HepG2 (cell line): ENCODE data around the gene BPIFB4. TPM values are rescaled to one million over a fixed set of nuclear protein-coding genes. Genes with fewer than 3 reads are reported as not detected.
A peak's percentile ranks its signal among the peaks of the same experiment; 100 is the strongest.

Experiments used
- ATAD3A ChIP-seq: sonication (generic); formaldehyde crosslinking; IDR thresholded peaks from 2 replicates; pipeline ENCODE4 v1.4.0; 2020; ENCODE audit warnings: missing genetic modification reagents
- FOXK2 ChIP-seq: fragments of 450-650 bp; IDR thresholded peaks from 2 replicates; pipeline ENCODE4 v1.6.1; 2016
- HNF4A ChIP-seq: sonication (generic); formaldehyde crosslinking; IDR thresholded peaks from 2 replicates; pipeline ENCODE4 v1.4.0; 2020; ENCODE audit warnings: missing genetic modification reagents
- IRF2 ChIP-seq: IDR thresholded peaks from 2 replicates; pipeline ENCODE4 v1.6.1; 2018; ENCODE audit warnings: missing genetic modification reagents, missing compliant biosample characterization
- MAZ ChIP-seq, 2 experiments: sonication (generic) in 1 of 2; formaldehyde crosslinking in 1 of 2; IDR thresholded peaks; 2 replicates each; pipeline versions ENCODE4 v1.5.0 to v1.6.1; 2012 to 2020; ENCODE audit warnings: low read depth in 2 of 2, mild to moderate bottlenecking in 2 of 2, borderline replicate concordance in 1 of 2, improper control_type of control experiment in 1 of 2, low read length in 1 of 2, missing genetic modification reagents in 1 of 2, moderate library complexity in 1 of 2
- MBNL3 ChIP-seq: fragments of 250-450 bp; sonication (Bioruptor Pico); conservative IDR thresholded peaks from 2 replicates; pipeline ENCODE4 v1.8.0; 2022; ENCODE audit warnings: mild to moderate bottlenecking, inconsistent platforms
- RBFOX2 ChIP-seq: fragments of 200-400 bp; formaldehyde crosslinking; IDR thresholded peaks from 2 replicates; pipeline ENCODE4 v1.6.1; 2017; ENCODE audit warnings: low read depth, mild to moderate bottlenecking, low read length
- RBM22 ChIP-seq: fragments of 200-400 bp; formaldehyde crosslinking; optimal IDR thresholded peaks from 2 replicates; pipeline ENCODE3; 2017; ENCODE audit warnings: mild to moderate bottlenecking, low read length, moderate library complexity
- SSRP1 ChIP-seq: IDR thresholded peaks from 2 replicates; pipeline ENCODE4 v1.6.1; 2016; ENCODE audit warnings: control low read depth
- STAT5B ChIP-seq: sonication (generic); formaldehyde crosslinking; IDR thresholded peaks from 2 replicates; pipeline ENCODE4 v1.4.0; 2020; ENCODE audit warnings: missing genetic modification reagents
- TAF15 ChIP-seq: fragments of 200-400 bp; formaldehyde crosslinking; IDR thresholded peaks from one replicate; pipeline ENCODE4 v1.6.1; 2018; ENCODE audit warnings: mild to moderate bottlenecking, low read depth, low read length; ENCODE audit not compliant: poor library complexity, severe bottlenecking
- ZFP82 ChIP-seq: sonication (generic); formaldehyde crosslinking; IDR thresholded peaks from 2 replicates; pipeline ENCODE4 v1.5.1; 2020; ENCODE audit warnings: mild to moderate bottlenecking, missing genetic modification reagents, borderline replicate concordance
- ZNF121 ChIP-seq: sonication (generic); formaldehyde crosslinking; IDR thresholded peaks from 2 replicates; pipeline ENCODE4 v1.5.0; 2020; ENCODE audit warnings: mild to moderate bottlenecking, missing genetic modification reagents
- ZNF33B ChIP-seq: sonication (generic); formaldehyde crosslinking; IDR thresholded peaks from 2 replicates; pipeline ENCODE4 v1.5.1; 2020; ENCODE audit warnings: mild to moderate bottlenecking, missing genetic modification reagents
- ZNF44 ChIP-seq: sonication (generic); formaldehyde crosslinking; IDR thresholded peaks from 2 replicates; pipeline ENCODE4 v1.5.1; 2020; ENCODE audit warnings: mild to moderate bottlenecking, missing genetic modification reagents
- ZNF552 ChIP-seq: sonication (generic); formaldehyde crosslinking; IDR thresholded peaks from 2 replicates; pipeline ENCODE4 v1.9.0; 2022; ENCODE audit warnings: missing genetic modification reagents, mild to moderate bottlenecking, borderline replicate concordance
- ZNF576 ChIP-seq: sonication (generic); formaldehyde crosslinking; IDR thresholded peaks from 2 replicates; pipeline ENCODE4 v1.4.0; 2020; ENCODE audit warnings: mild to moderate bottlenecking, missing genetic modification reagents
- ZNF589 ChIP-seq: sonication (generic); formaldehyde crosslinking; conservative IDR thresholded peaks from 2 replicates; pipeline ENCODE4 v1.8.0; 2022; ENCODE audit warnings: mild to moderate bottlenecking, moderate library complexity, missing genetic modification reagents
- ZNF597 ChIP-seq: sonication (generic); formaldehyde crosslinking; IDR thresholded peaks from 2 replicates; pipeline ENCODE4 v1.5.0; 2020; ENCODE audit warnings: missing genetic modification reagents
- ZNF615 ChIP-seq: sonication (generic); formaldehyde crosslinking; IDR thresholded peaks from 2 replicates; pipeline ENCODE4 v1.5.0; 2020; ENCODE audit warnings: mild to moderate bottlenecking, missing genetic modification reagents, borderline replicate concordance
- ZNF670 ChIP-seq: sonication (generic); formaldehyde crosslinking; IDR thresholded peaks from 2 replicates; pipeline ENCODE4 v1.8.0; 2022; ENCODE audit warnings: mild to moderate bottlenecking, missing genetic modification reagents, borderline replicate concordance
- ZNF782 ChIP-seq: sonication (generic); formaldehyde crosslinking; IDR thresholded peaks from 2 replicates; pipeline ENCODE4 v1.4.0; 2020; ENCODE audit warnings: missing genetic modification reagents, mild to moderate bottlenecking, borderline replicate concordance
- ZNF790 ChIP-seq: sonication (generic); formaldehyde crosslinking; IDR thresholded peaks from 2 replicates; pipeline ENCODE4 v1.8.0; 2022; ENCODE audit warnings: missing genetic modification reagents, mild to moderate bottlenecking, borderline replicate concordance
- ZNF879 ChIP-seq: sonication (generic); formaldehyde crosslinking; IDR thresholded peaks from 2 replicates; pipeline ENCODE4 v1.8.1; 2023; ENCODE audit warnings: missing genetic modification reagents
- ZSCAN30 ChIP-seq: sonication (generic); formaldehyde crosslinking; IDR thresholded peaks from 2 replicates; pipeline ENCODE4 v1.5.0; 2020; ENCODE audit warnings: mild to moderate bottlenecking, missing genetic modification reagents
- ZSCAN9 ChIP-seq: IDR thresholded peaks from 2 replicates; pipeline ENCODE4 v1.6.1; 2016; ENCODE audit warnings: borderline replicate concordance
- polyA plus RNA-seq, 8 experiments: library from polyadenylated mRNA; depleted of rRNA in 3 of 8; stranded (reverse) in 7 of 8; unstranded in 1 of 8; fragments of >200 nt; fragmentation: Illumina TruSeq in 4 of 8; extraction: Trizol in 4 of 8; gene quantifications; 2 replicates each; pipeline versions ENCODE4 v1.2.1 to v1.2.3, GENCODE V29; 2011 to 2016; ENCODE audit warnings: low read depth in 4 of 8, missing spikeins in 1 of 8, mixed read lengths in 1 of 8; ENCODE audit not compliant: insufficient read depth in 1 of 8
- total RNA-seq, 5 experiments: library from RNA; depleted of rRNA; stranded (reverse); fragments of >200 nt; fragmentation: Illumina TruSeq; extraction: Trizol; gene quantifications; 2 replicates each; pipeline ENCODE4 v1.2.3, GENCODE V29; 2016; ENCODE audit warnings: low read depth in 1 of 5
- TF ChIP-seq, protein P1 (sequence below): sonication (generic); formaldehyde crosslinking; IDR thresholded peaks from 2 replicates; pipeline ENCODE4 v1.5.1; 2020; ENCODE audit warnings: mild to moderate bottlenecking, missing genetic modification reagents, moderate library complexity

The BPIFB4 gene
- total and polyA plus RNA-seq, 2 of the 13 experiments (the other 11 are each of a cell fraction or from before 2014, with no cell fraction given), result 0.09 TPM; not detected in 1

- TF ChIP-seq TAF15 (no peak), MAZ (IDR thresholded peaks at IDR 0.05; ENCODE audit: borderline replicate concordance, low read depth, low read length) (0 out of 2 replicates have a peak, but pooled peaks have one; percentile 36), MAZ (CRISPR knock-in tag; IDR thresholded peaks at IDR 0.05; ENCODE audit: low read depth) (no peak), ATAD3A (CRISPR knock-in tag) (no peak), IRF2 (0 out of 2 replicates have a peak, but pooled peaks have one; percentile 29), ZNF33B (no peak), ZNF44 (no peak), FOXK2 (no peak), ZNF670 (CRISPR knock-in tag) (no peak), RBFOX2 (no peak), HNF4A (peak; percentile 92), ZNF552 (CRISPR knock-in tag) (no peak), ZNF615 (CRISPR knock-in tag) (no peak), ZNF121 (CRISPR knock-in tag) (no peak), ZNF597 (CRISPR knock-in tag) (no peak), RBM22 (no peak), ZSCAN9 (CRISPR knock-in tag) (no peak), ZSCAN30 (CRISPR knock-in tag) (no peak), STAT5B (CRISPR knock-in tag) (no peak), ZNF782 (0 out of 2 replicates have a peak, but pooled peaks have one; percentile 58), ZNF790 (CRISPR knock-in tag) (no peak), ZNF576 (CRISPR knock-in tag) (no peak), ZFP82 (no peak), MBNL3 (CRISPR knock-in tag) (no peak), SSRP1 (CRISPR knock-in tag) (0 out of 2 replicates have a peak, but pooled peaks have one; percentile 11), ZNF879 (CRISPR knock-in tag) (no peak), ZNF589 (CRISPR knock-in tag) (no peak)
- TF ChIP-seq, protein P1, sequence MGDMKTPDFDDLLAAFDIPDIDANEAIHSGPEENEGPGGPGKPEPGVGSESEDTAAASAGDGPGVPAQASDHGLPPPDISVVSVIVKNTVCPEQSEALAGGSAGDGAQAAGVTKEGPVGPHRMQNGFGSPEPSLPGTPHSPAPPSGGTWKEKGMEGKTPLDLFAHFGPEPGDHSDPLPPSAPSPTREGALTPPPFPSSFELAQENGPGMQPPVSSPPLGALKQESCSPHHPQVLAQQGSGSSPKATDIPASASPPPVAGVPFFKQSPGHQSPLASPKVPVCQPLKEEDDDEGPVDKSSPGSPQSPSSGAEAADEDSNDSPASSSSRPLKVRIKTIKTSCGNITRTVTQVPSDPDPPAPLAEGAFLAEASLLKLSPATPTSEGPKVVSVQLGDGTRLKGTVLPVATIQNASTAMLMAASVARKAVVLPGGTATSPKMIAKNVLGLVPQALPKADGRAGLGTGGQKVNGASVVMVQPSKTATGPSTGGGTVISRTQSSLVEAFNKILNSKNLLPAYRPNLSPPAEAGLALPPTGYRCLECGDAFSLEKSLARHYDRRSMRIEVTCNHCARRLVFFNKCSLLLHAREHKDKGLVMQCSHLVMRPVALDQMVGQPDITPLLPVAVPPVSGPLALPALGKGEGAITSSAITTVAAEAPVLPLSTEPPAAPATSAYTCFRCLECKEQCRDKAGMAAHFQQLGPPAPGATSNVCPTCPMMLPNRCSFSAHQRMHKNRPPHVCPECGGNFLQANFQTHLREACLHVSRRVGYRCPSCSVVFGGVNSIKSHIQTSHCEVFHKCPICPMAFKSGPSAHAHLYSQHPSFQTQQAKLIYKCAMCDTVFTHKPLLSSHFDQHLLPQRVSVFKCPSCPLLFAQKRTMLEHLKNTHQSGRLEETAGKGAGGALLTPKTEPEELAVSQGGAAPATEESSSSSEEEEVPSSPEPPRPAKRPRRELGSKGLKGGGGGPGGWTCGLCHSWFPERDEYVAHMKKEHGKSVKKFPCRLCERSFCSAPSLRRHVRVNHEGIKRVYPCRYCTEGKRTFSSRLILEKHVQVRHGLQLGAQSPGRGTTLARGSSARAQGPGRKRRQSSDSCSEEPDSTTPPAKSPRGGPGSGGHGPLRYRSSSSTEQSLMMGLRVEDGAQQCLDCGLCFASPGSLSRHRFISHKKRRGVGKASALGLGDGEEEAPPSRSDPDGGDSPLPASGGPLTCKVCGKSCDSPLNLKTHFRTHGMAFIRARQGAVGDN (CRISPR knock-in tag), result 0 out of 2 replicates have a peak, but pooled peaks have one; percentile 30
These were observed 35.7 kb upstream of the BPIFB4 start (continued) for GRCh38 chr20:33043731-33044181.
